T-helper 2 cell treated with Interferon-gamma antibody and Interleukin-4, amounts not matched to agents 100 ng/mL and 5 ng/mL, for 36 hours (primary cell): Measurements from ENCODE around the gene NHSL1. TPM values are rescaled to one million over a fixed set of nuclear protein-coding genes. Genes with fewer than 3 reads are reported as not detected.

Experiments used
- intact Hi-C: fragments of 100-400 bp; cut with micrococcal nuclease; formaldehyde crosslinking; loops from one replicate; pipeline ENCODE4 v1.15.1; 2023
- total RNA-seq: library from RNA; stranded (reverse); gene quantifications from 2 replicates; pipeline ENCODE4 v1.2.3, GENCODE V29; 2022

The NHSL1 gene
- total RNA-seq, 1 donor from 2014 or later = 0.84 TPM

DNA sequence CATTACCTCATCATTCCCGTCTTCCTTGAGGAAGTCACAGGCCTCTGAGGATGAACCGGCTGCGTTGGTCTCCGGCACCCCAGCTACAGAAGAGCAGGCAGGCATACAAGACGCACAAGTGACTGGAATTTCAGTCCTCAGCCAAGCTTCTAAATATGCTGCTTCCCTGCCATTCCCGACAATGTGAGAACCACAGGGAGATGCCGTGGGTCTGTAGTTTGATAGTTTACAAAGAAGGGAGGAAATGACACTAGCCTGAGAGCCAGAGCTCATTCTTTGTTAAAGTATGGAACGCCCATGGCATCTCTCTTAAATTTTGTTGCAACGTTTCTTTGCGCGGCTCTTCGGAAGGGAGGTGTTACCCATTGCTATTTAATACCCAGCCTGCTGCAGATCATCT lies 69.5 kb downstream of the NHSL1 start:
- intact Hi-C loops = loop anchor here (1.0 to 5.0 kb wide), 4 partner anchors 80 to 313 kb away; no protein-coding TSS in a partner anchor

DNA sequence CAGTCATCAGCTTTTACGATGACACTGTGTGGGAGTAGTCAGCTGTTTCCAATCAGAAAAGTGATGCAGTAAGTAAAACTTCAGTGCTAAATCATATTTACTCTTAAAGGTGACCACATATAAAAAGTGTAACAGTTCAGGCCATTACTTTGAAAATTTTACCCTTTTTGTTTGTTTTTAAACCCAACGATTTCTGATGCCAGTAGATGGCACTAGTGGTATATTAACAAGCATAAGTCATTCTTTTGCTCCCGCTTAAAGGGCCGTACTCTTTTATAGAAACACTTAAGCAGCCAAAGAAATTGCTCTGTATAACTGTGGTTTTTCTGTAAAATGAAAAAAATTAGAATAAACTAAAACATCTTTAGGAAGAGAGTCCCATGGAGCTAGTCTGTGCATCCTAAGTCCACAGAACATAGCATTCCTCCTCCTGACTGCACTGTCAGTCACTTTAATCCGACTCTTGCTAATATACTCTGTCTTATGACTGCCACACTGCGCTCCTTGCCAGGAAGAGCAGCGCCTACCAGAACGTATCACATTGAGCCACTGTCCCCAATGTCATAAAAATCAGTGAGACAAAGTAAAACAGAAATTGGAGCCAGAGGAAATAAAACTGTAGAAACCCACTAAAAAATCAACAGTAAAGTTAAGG lies 70.2 kb downstream of the NHSL1 start:
- intact Hi-C loops = loop anchor here (1.0 to 5.0 kb wide), 4 partner anchors 80 to 312 kb away; no protein-coding TSS in a partner anchor

- intact Hi-C loops = loop anchor here (2.0 to 5.0 kb wide), 2 partner anchors 160 to 311 kb away; no protein-coding TSS in a partner anchor
Observed at GRCh38 chr6:138427701-138428100, 71.6 kb downstream of the NHSL1 start.

GRCh38 chr6:138426500-138427123 lies 72.7 kb downstream of the NHSL1 start:
- intact Hi-C loops = loop anchor here (5.0 kb wide), 1 partner anchor 161 kb away; no protein-coding TSS in a partner anchor

DNA sequence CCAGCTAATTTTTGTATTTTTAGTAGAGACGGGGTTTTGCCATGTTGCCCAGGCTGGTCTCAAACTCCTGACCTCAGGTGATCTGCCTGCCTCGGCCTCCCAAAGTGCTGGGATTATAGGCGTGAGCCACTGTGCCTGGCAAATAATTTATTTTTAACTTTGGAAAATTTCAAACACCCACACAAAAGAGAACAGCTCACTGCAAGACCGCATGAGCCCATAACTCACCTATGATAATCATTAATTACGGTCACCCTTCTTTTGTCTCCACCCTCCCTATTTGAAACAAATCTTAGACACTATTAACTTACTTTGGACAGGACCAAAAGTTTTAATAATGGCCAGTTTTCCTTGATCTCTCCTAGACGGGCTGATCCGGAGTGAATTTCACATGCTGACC lies 74.0 kb downstream of the NHSL1 start:
- intact Hi-C loops = loop anchor here (5.0 kb wide), 1 partner anchor 162 kb away; no protein-coding TSS in a partner anchor

- intact Hi-C loops = no loop called here
Observed at GRCh38 chr6:138424004-138424904, 75.0 kb downstream of the NHSL1 start.

- intact Hi-C loops = no loop called here
Observed at GRCh38 chr6:138422861-138423260, 76.4 kb downstream of the NHSL1 start.

DNA sequence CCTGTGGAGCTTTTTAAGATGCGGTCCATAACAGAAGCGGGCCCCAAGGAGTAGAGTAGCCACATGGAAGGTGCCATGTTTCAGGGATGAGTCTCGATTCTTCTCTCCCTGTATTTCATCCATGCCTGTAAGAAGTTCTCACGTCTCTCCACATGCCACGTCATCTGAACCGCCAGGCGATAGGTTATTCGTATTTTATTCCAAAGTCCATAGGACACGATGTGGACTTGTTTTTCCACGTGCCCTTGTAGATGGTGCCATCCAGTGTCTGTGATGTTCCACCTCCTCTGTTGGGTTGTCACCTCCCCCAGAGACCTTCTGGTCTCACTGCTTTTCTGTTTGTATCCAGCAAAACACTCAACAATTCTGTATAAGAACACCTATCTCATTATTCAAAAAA lies 77.7 kb downstream of the NHSL1 start:
- intact Hi-C loops = no loop called here

- intact Hi-C loops = no loop called here
Observed at GRCh38 chr6:138421089-138421488, 78.2 kb downstream of the NHSL1 start.

DNA sequence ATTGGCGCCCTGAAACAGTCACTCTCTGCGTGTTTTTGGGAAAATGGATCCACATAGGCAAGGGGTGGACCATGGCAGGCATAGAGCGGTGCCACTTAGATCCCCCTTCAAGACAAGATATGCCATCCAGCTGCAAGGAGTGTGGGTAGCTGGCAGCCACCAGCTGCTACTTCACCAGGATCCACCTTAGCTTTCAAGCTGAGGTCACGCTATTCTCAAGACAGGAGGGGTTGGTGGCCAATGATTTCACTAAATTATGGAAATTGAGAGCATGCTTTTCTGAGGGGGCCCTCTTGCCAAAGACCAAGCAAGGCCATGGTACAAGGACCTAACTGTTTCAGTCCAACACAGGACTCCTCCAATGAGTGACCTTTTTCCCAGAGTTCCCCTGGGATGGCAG lies 78.9 kb downstream of the NHSL1 start:
- intact Hi-C loops = no loop called here

GRCh38 chr6:138419766-138420165 lies 79.5 kb downstream of the NHSL1 start:
- intact Hi-C loops = no loop called here

- intact Hi-C loops = no loop called here
Observed at GRCh38 chr6:138418118-138418742, 81.1 kb downstream of the NHSL1 start.

- intact Hi-C loops = no loop called here
Observed at GRCh38 chr6:138417493-138418117, 81.7 kb downstream of the NHSL1 start.

- intact Hi-C loops = no loop called here
Observed at GRCh38 chr6:138416206-138416605, 83.1 kb downstream of the NHSL1 start.

DNA sequence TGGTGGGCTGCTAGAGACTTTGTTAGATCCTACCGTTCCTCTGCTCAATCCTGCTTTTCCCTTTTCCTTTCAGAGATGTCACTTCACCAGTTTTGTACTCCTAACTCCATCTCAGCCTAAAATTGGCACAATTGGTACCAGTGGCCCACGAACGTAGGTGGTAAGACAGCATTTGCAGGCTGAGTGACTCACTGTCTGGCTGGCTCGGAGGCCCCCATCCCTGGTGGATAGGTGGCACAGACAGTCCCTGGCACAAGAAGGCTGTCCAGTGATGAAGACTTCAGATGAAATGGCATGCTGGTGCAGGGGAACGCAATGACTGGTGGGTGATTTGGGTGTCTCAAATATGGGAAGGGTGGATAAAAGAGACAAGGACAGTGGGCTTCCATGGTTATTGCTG lies 84.2 kb downstream of the NHSL1 start:
- intact Hi-C loops = no loop called here

DNA sequence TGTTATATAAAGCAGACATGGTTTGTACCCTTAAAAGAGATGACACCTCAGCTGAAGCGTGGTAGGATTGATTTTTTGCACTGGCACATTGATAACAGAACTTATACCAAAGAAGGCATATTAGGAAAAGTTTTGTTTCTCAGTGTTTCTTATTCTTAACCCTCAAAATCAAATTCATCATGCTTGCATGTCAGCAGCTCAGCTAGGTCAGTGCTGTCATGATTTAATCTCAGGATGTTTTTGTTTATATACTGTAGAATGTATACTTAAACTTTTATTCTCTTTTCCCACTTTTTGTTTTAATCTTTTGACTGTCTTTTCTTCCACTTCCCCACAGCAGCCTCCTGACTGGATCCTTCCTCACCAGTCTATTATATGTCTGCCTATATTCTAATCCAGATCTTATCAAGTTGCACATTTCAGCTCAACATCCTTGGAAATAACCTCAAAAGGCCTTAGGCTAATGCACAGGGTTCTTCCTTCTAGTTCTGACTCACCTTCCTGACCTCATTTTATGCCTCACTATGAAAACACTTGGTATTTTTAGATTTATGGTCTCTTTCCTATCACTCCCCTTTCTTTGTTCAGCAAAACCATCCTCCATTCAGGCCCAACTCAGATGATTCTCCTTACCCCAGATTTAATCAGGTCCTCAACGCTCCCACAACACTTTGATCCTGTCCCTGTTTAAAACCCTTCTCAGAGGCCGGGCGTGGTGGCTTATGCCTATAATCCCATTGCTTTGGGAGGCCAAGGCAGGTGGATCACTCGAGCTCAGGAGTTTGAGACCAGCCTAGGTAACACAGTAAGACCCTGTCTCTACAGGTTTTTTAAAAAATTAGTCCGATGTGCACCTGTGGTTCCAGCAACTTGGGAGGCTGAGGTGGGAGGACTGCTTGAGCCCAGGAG lies 88.1 kb downstream of the NHSL1 start:
- intact Hi-C loops = no loop called here

DNA sequence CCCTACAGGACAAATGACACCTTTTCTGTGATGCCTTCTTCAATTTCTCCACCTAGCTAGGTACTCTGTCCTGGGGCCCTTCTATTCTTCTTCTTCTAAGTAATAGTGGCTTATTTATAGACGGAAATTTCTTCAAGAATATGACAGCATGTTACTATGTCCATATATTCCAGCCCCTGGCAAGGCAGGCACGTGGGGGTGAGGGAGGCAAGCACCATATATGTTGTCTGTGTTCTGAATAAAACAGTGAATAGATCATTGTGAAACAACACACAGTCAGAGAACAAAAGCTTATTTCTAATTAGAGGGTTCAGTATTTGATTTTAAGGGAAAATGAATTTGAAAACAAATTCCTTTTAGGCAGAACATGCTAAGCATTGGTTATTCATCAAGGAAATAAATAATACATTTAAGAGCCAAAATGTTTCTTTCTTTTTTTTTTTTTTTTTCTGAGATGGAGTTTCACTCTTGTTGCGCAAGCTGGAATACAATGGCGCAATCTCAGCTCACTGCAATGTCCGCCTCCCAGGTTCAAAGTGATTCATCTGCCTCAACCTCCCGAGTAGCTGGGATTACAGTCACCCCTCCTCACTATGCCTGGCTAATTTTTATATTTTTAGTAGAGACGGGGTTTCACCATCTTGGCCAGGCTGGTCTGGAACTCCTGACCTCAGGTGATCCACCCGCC lies 89.1 kb downstream of the NHSL1 start:
- intact Hi-C loops = no loop called here

DNA sequence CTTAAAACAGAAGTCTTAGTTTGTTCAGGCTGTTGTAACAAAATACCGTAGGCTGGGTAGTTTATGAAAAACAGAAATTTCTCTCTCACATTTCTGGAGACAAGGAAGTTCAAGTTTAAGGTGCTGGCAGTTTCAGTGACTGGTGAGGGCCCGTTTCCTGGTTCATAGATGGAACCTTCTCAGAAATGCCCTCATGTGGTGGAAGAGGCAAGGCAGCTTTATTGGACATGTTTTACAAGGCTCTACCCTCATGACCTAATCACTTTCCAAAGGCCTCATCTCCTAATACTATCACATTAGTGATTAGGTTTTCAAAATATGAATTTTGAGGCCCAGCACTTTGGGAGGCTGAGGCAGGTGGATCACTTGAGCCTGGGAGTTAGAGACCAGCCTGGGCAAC lies 92.9 kb downstream of the NHSL1 start:
- intact Hi-C loops = no loop called here

- intact Hi-C loops = loop anchor here (2.0 kb wide), 3 partner anchors 245 to 367 kb away; partner anchors contain the start of genes ARFGEF3, CCDC28A and PERP
Observed at GRCh38 chr6:138405816-138406413, 93.4 kb downstream of the NHSL1 start.
